ENCODE results near the gene SLAMF9. TPM values are rescaled to one million over a fixed set of nuclear protein-coding genes. Genes with fewer than 3 reads are reported as not detected.

Gene SLAMF9
- total RNA-seq, 4 donors from 2014 or later = not detected

GRCh38 chr1:159977364-159978106 is 23.5 kb upstream of the SLAMF9 start:
- no peak for TF ChIP-seq CTCF (IDR thresholded peaks at IDR 0.05)
- TF ChIP-seq POLR2A (IDR thresholded peaks at IDR 0.05) = no peak
- WGBS, 2 donors = 80 to 83% methylated on average over 6 of the region's 6 CpGs
- DNase-seq (ENCODE audit: low spot score in 2 of 2) = peak in 1 of 2 donors; percentile 50
- H3K4me3 ChIP-seq (ENCODE audit: low read depth, poor library complexity, severe bottlenecking) = no peak overlapping the region
- intact Hi-C loops (cut with DNase I; ENCODE audit: low total_unique reads) = no loop called here

GRCh38 chr1:159974350-159974965 is 20.4 kb upstream of the SLAMF9 start:
- TF ChIP-seq POLR2A (IDR thresholded peaks at IDR 0.05) (no peak), CTCF (IDR thresholded peaks at IDR 0.05) (no peak)
- no peak overlapping the region for H3K4me3 ChIP-seq (ENCODE audit: low read depth, poor library complexity, severe bottlenecking)
- intact Hi-C loops (cut with DNase I; ENCODE audit: low total_unique reads) = no loop called here
- peak; percentile 4 to 70 for DNase-seq (ENCODE audit: low spot score in 2 of 2)
- WGBS, 2 donors = 88 to 94% methylated on average over 7 of the region's 7 CpGs

- WGBS, 2 donors = 86 to 95% methylated on average over 6 of the region's 6 CpGs
- H3K4me3 ChIP-seq (ENCODE audit: low read depth, poor library complexity, severe bottlenecking) = no peak overlapping the region
- peak; percentile 9 to 75 for DNase-seq (ENCODE audit: low spot score in 2 of 2)
- intact Hi-C loops (cut with DNase I; ENCODE audit: low total_unique reads) = no loop called here
- no peak for TF ChIP-seq POLR2A (IDR thresholded peaks at IDR 0.05)
- TF ChIP-seq CTCF (IDR thresholded peaks at IDR 0.05) = no peak
Observed at GRCh38 chr1:159973350-159973940, 19.4 kb upstream of the SLAMF9 start.

GRCh38 chr1:159972443-159973205 is 18.6 kb upstream of the SLAMF9 start:
- no peak overlapping the region for H3K4me3 ChIP-seq (ENCODE audit: low read depth, poor library complexity, severe bottlenecking)
- DNase-seq (ENCODE audit: low spot score in 2 of 2) = peak in 1 of 2 donors; percentile 80
- TF ChIP-seq CTCF (IDR thresholded peaks at IDR 0.05) (no peak), POLR2A (IDR thresholded peaks at IDR 0.05) (no peak)
- intact Hi-C loops (cut with DNase I; ENCODE audit: low total_unique reads) = no loop called here
- 85 to 96% methylated on average over 8 of the region's 8 CpGs for WGBS, 2 donors

GRCh38 chr1:159970932-159971342 is 16.9 kb upstream of the SLAMF9 start:
- DNase-seq (ENCODE audit: low spot score in 2 of 2) = peak in 1 of 2 donors; percentile 50
- 71 to 73% methylated on average over 9 of the region's 9 CpGs for WGBS, 2 donors

More at GRCh38 chr1:159970932-159971342, 16.9 kb upstream of the SLAMF9 start:
- TF ChIP-seq POLR2A (IDR thresholded peaks at IDR 0.05) (no peak), CTCF (IDR thresholded peaks at IDR 0.05) (no peak)
- no peak overlapping the region for H3K4me3 ChIP-seq (ENCODE audit: low read depth, poor library complexity, severe bottlenecking)
- intact Hi-C loops (cut with DNase I; ENCODE audit: low total_unique reads) = no loop called here
